Naive thymus-derived CD4-positive, alpha-beta T cell (primary cell): ENCODE results near the gene CCDC85C. TPM values are rescaled to one million over a fixed set of nuclear protein-coding genes. Genes with fewer than 3 reads are reported as not detected.

Experiments
- ATAC-seq: fragments of 150-1000 bp; cut with Tn5 transposase; 2 replicates; pipeline ENCODE4 v1.10.0; 2021; ENCODE audit warnings: mild to moderate bottlenecking, moderate library complexity
- CTCF ChIA-PET: fragments of 350-600 bp; sonication (Branson Sonifier 250); formaldehyde crosslinking; loops from one replicate; lab custom pipeline; 2021; ENCODE audit warnings: antibody characterized with exemption; lab: Charles Lee
- POLR2A ChIA-PET: fragments of 350-600 bp; sonication (Branson Sonifier 250); formaldehyde crosslinking; loops from one replicate; lab custom pipeline; 2021; ENCODE audit warnings: antibody characterized with exemption, inconsistent platforms; lab: Charles Lee
- DNase-seq, 9 donors: peaks; one replicate each; pipeline versions ENCODE4 v3.0.0 to v3.0.0-alpha.2; 2020 to 2022; ENCODE audit warnings: mixed read lengths in 1 of 9
- H3K27ac ChIP-seq: one replicate; pipeline ENCODE4 v1.7.0; 2013; ENCODE audit warnings: mild to moderate bottlenecking, low read depth, low read length, moderate library complexity
- H3K27me3 ChIP-seq, 2 donors: one replicate each; pipeline ENCODE4 v1.7.0; 2013; ENCODE audit warnings: low read length in 2 of 2, mild to moderate bottlenecking in 2 of 2, moderate library complexity in 2 of 2; ENCODE audit not compliant: control insufficient read depth in 2 of 2, insufficient read depth in 2 of 2
- H3K36me3 ChIP-seq, 3 experiments: 1 replicate in 2 of 3; 2 replicates in 1 of 3; pipeline ENCODE4 v1.7.0; 2013; ENCODE audit warnings: low read length in 3 of 3, mild to moderate bottlenecking in 3 of 3, moderate library complexity in 1 of 3; ENCODE audit not compliant: insufficient read depth in 3 of 3, control insufficient read depth in 2 of 3
- H3K4me1 ChIP-seq, 2 donors: one replicate each; pipeline ENCODE4 v1.7.0; 2013; ENCODE audit warnings: low read length in 2 of 2, mild to moderate bottlenecking in 2 of 2, moderate library complexity in 1 of 2; ENCODE audit not compliant: control insufficient read depth in 2 of 2, insufficient read depth in 2 of 2
- H3K4me3 ChIP-seq: 2 replicates; pipeline ENCODE4 v1.7.0; 2013; ENCODE audit warnings: mild to moderate bottlenecking, low read length
- H3K9me3 ChIP-seq, 3 experiments: 1 replicate in 2 of 3; 2 replicates in 1 of 3; pipeline ENCODE4 v1.7.0; 2013; ENCODE audit warnings: low read length in 3 of 3; ENCODE audit not compliant: control insufficient read depth in 2 of 3
- H3K27ac Mint-ChIP-seq, 9 donors: one replicate each; pipeline ENCODE4 v1.8.0; 2020 to 2022; ENCODE audit warnings: mixed read lengths in 9 of 9, mild to moderate bottlenecking in 8 of 9, moderate library complexity in 5 of 9, inconsistent platforms in 2 of 9
- H3K27me3 Mint-ChIP-seq, 5 donors: one replicate each; pipeline ENCODE4 v1.8.0; 2021 to 2022; ENCODE audit warnings: mixed read lengths in 5 of 5, mild to moderate bottlenecking in 1 of 5
- H3K36me3 Mint-ChIP-seq, 5 donors: one replicate each; pipeline ENCODE4 v1.8.0; 2020 to 2022; ENCODE audit warnings: mixed read lengths in 5 of 5, mild to moderate bottlenecking in 3 of 5, inconsistent platforms in 1 of 5
- H3K4me1 Mint-ChIP-seq, 7 donors: one replicate each; pipeline ENCODE4 v1.8.0; 2020 to 2022; ENCODE audit warnings: mixed read lengths in 7 of 7, mild to moderate bottlenecking in 3 of 7, inconsistent platforms in 1 of 7
- H3K4me3 Mint-ChIP-seq, 10 donors: one replicate each; pipeline ENCODE4 v1.8.0; 2020 to 2022; ENCODE audit warnings: mild to moderate bottlenecking in 10 of 10, mixed read lengths in 10 of 10, moderate library complexity in 6 of 10, inconsistent platforms in 2 of 10
- H3K9me3 Mint-ChIP-seq, 11 donors: one replicate each; pipeline ENCODE4 v1.8.0; 2020 to 2022; ENCODE audit warnings: mixed read lengths in 11 of 11, mild to moderate bottlenecking in 4 of 11, inconsistent platforms in 1 of 11, moderate library complexity in 1 of 11
- intact Hi-C, 2 donors: fragments of 100-400 bp; cut with micrococcal nuclease; formaldehyde crosslinking; loops; one replicate each; pipeline ENCODE4 v1.15.1; 2023
- polyA plus RNA-seq, 2 donors: library from polyadenylated mRNA; unstranded; fragments of 300-500 nt; fragmentation: Illumina TruSeq; gene quantifications; one replicate each; pipeline ENCODE4 v1.2.3, GENCODE V29; 2021
- total RNA-seq, 6 experiments: library from RNA in 5 of 6; stranded (reverse) in 5 of 6; gene quantifications; 1 replicate in 5 of 6; 2 replicates in 1 of 6; pipeline ENCODE4 v1.2.3 and lab custom pipeline; 2021 to 2026

CCDC85C gene
- total and polyA plus RNA-seq, 7 experiments from 2014 or later = 0.76 to 9.9 (median 7.8) TPM

DNA sequence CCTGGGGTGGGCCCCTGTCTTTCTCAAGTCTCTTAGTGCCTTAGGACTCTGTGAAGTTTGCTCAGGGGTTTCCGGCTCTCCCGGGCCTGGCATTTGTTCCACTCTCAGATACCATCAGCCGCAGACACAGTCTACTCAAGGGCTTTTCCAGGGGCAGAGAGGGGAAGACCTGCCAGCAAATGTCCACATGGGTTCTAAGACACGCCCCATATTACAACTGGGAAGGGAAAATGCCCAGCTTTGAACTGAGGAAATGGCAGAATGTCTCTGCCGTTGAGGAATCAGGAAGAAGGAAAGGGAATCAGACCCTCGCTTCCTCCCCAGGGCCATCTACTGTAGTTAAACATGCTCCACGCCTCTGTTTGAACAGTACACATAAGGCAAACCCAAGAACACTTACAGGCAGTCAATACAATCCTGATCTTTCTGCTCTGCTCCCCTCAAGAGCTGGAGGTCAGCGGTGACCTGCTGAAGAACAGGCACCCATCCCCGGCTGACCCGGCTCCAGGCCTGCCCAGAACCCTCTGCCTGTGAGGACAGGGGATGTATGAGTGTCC lies 7.9 kb downstream of the CCDC85C start:
- DNase-seq (no peak), ATAC-seq (no peak)
- peaks cover 0 to 2% (median 0%) of the 10 kb centered on the region in 5 donors for H3K36me3 Mint-ChIP-seq
- H3K4me1 ChIP-seq = peaks cover 7 to 13% of the 10 kb centered on the region in 2 donors
- H3K27me3 ChIP-seq = no peaks in the 10 kb centered on the region
- intact Hi-C loops = no loop called here
- ChIA-PET POLR2A (interaction anchor here (1.6 kb wide), 1 partner anchor 8 kb away, joined by 11 read pairs; the partner anchor contains the start of gene CCDC85C), CTCF (no interaction called here)
- H3K36me3 ChIP-seq = no peaks in the 10 kb centered on the region
- H3K4me1 Mint-ChIP-seq = peaks cover 16 to 35% (median 26%) of the 10 kb centered on the region in 7 donors
- no peaks in the 10 kb centered on the region for H3K27me3 Mint-ChIP-seq
- peak overlapping the region in 4 of 9 donors; percentile 38 to 70 (median 52) for H3K27ac Mint-ChIP-seq
- no peaks in the 10 kb centered on the region for H3K9me3 ChIP-seq
- H3K9me3 Mint-ChIP-seq = no peaks in the 10 kb centered on the region
- no peak overlapping the region for H3K4me3 Mint-ChIP-seq
- no peak overlapping the region for H3K27ac ChIP-seq
- H3K4me3 ChIP-seq = no peak overlapping the region

DNA sequence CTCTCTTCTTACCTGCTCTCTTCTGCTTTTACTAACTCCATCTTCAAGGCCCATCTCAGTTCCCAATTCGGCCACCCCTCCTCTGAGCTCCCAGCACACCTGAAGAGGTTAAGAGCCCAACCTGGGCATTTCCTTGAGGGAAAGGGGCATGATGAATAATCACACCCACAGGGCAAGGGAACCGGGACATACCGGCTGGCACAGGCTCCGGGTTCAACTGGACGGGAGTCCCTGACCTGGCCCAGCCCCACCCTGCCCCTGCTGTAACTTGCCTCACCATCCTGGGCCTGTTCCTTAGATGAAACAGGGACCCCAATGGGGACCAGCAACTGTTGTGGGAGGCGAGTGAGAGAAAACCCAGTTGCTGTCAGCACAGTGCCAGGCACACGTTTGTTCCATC lies 8.5 kb downstream of the CCDC85C start:
- Mint-ChIP-seq H3K36me3 (peaks cover 0 to 2% (median 0%) of the 10 kb centered on the region in 5 donors), H3K4me1 (peaks cover 16 to 29% (median 21%) of the 10 kb centered on the region in 7 donors), H3K4me3 (peak overlapping the region in 6 of 10 donors; percentile 16 to 76 (median 58)), H3K9me3 (no peaks in the 10 kb centered on the region), H3K27ac (peak overlapping the region in 6 of 9 donors; percentile 25 to 82 (median 56)), H3K27me3 (no peaks in the 10 kb centered on the region)
- ATAC-seq (no peak), DNase-seq (no peak)
- no peaks in the 10 kb centered on the region for H3K36me3 ChIP-seq
- POLR2A ChIA-PET = interaction anchor here (1.6 kb wide), 1 partner anchor 8 kb away, joined by 11 read pairs; the partner anchor contains the start of gene CCDC85C
- intact Hi-C loops = no loop called here
- peaks cover 7 to 13% of the 10 kb centered on the region in 2 donors for H3K4me1 ChIP-seq
- no peaks in the 10 kb centered on the region for H3K9me3 ChIP-seq
- CTCF ChIA-PET = no interaction called here
- no peak overlapping the region for H3K27ac ChIP-seq
- peak overlapping the region; percentile 46 for H3K4me3 ChIP-seq
- H3K27me3 ChIP-seq = no peaks in the 10 kb centered on the region

DNA sequence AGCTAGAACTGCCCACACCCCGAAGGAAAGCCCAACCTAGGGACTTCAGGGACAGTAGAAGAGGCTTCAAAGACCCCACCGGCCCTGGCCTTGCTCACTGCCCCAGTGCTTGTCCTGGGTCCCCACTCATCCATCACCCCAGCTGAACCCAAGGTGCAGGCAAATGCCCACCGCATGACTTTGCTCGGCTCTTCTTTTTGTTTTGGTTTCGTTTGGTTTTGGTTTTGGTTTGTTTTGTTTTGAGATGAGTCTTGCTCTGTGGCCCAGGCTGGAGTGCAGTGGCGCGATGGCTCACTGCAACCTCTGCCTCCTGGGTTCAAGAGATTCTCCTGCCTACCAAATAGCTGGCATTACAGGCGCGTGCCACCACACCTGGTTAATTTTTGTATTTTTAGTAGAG lies 9.0 kb downstream of the CCDC85C start:
- POLR2A ChIA-PET = interaction anchor here (0.6 to 1.6 kb wide), 4 partner anchors 9 to 505 kb away, joined by 3 to 11 read pairs (median 3); partner anchors contain the start of gene CCDC85C
- Histone ChIP-seq H3K4me3 (peak overlapping the region; percentile 46), H3K27me3 (no peaks in the 10 kb centered on the region), H3K4me1 (peaks cover 7 to 13% of the 10 kb centered on the region in 2 donors), H3K36me3 (no peaks in the 10 kb centered on the region), H3K27ac (no peak overlapping the region), H3K9me3 (no peaks in the 10 kb centered on the region)
- H3K4me3 Mint-ChIP-seq = peak overlapping the region; percentile 6 to 76 (median 30)
- CTCF ChIA-PET = interaction anchor here (1.0 kb wide), 1 partner anchor 51 kb away, joined by 4 read pairs; no protein-coding TSS in a partner anchor
- intact Hi-C loops = no loop called here
- no peaks in the 10 kb centered on the region for H3K9me3 Mint-ChIP-seq
- peaks cover 13 to 26% (median 17%) of the 10 kb centered on the region in 7 donors for H3K4me1 Mint-ChIP-seq
- no peaks in the 10 kb centered on the region for H3K27me3 Mint-ChIP-seq
- DNase-seq (peak in 1 of 9 donors; percentile 29), ATAC-seq (peak; percentile 58)
- peaks cover 0 to 2% (median 0%) of the 10 kb centered on the region in 5 donors for H3K36me3 Mint-ChIP-seq
- H3K27ac Mint-ChIP-seq = peak overlapping the region in 8 of 9 donors; percentile 29 to 86 (median 76)

DNA sequence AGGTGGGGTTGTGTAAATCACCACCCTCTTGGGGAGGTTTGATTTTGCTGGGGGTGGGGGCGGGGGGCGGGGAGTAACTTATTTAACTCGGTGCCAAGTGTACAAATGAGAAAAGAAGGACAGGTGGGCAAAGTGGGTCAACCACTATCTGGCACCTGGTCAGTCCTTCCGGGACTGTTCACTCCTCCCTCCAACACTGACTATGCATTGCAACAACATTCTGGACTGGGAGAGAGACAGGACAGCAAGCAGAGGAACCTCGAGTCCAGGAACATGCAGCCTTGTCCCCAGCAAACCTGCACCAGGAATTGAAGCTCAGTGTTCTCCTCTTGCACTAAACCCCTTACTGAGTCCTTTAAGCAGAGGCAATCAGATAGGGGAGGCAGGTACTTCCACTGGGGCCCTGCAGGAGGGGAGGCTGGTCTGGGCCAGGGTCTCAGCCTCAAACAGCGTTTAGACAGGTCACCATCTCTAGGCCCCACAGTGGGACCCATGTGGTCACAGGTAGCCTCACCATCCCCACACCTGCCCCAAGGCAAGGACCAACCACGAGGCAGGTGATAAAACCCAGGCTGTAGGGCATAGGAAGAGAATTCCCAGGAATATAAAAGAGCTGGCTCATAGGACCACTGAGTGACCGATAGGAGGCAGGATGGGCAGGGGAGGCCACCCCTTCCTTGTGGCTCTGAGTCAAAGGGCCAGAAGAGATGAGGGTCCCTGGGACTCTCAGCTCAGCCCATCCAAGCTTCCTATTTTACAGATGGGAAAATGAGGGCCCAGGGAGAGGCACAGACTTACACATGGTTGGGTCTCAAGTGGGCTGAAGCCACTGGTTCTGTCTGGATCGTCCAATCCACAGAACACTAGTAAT lies 9.8 kb downstream of the CCDC85C start:
- peak overlapping the region; percentile 46 for H3K4me3 ChIP-seq
- peaks cover 0 to 2% (median 0%) of the 10 kb centered on the region in 5 donors for H3K36me3 Mint-ChIP-seq
- ChIA-PET CTCF (interaction anchor here (1.0 kb wide), 1 partner anchor 51 kb away, joined by 4 read pairs; no protein-coding TSS in a partner anchor), POLR2A (interaction anchor here (0.6 to 1.6 kb wide), 4 partner anchors 10 to 506 kb away, joined by 3 to 11 read pairs (median 3); partner anchors contain the start of gene CCDC85C)
- H3K27me3 ChIP-seq = no peaks in the 10 kb centered on the region
- H3K4me3 Mint-ChIP-seq = peak overlapping the region in 1 of 10 donors; percentile 66
- intact Hi-C loops = no loop called here
- no peak for ATAC-seq
- no peaks in the 10 kb centered on the region for H3K9me3 Mint-ChIP-seq
- peaks cover 16 to 34% (median 22%) of the 10 kb centered on the region in 7 donors for H3K4me1 Mint-ChIP-seq
- no peaks in the 10 kb centered on the region for H3K27me3 Mint-ChIP-seq
- H3K36me3 ChIP-seq = no peaks in the 10 kb centered on the region
- H3K9me3 ChIP-seq = no peaks in the 10 kb centered on the region
- peak overlapping the region in 2 of 9 donors; percentile 63 to 82 for H3K27ac Mint-ChIP-seq
- peaks cover 7 to 13% of the 10 kb centered on the region in 2 donors for H3K4me1 ChIP-seq
- no peak for DNase-seq
- H3K27ac ChIP-seq = no peak overlapping the region

DNA sequence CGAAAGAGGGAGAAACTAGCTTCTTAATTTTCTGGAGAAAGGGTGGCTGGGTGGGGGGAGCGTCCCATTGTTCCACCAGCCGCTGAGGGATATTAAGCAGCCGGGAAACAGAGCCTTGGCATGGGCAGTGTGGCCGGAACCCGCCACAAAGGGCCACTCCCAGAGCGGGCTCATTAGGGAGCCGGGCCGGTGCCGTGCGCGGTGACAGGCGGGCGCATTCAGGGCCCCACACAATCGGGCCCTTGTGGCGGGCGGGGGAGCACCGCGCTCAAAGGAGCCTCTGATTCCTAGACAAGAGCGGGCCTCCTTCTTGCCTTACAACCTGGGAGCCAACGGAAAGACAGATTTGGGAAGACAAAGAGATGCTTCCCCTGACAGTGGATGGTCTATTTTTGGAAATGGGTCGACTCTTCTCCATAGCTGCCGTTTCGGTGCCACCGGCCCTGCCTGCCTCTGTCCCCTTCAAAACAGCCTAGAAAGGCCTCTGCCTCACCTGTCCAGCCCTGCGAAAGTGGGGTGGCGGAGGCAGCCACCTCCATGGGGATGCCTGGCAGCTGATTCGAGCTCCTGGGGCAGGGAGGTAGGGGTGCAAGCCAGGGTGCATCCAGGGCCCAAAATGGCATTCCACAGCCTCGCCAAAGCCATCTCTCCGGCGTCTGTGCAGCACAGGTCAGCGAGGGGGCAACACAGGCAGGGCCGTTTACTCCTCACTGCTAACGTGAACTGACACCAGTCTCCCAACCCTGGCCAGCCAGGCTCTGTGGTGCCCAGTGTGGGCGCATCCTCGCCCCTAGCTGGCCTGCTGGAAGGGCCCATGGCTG lies 10.9 kb downstream of the CCDC85C start:
- Histone ChIP-seq H3K36me3 (no peaks in the 10 kb centered on the region), H3K27me3 (no peaks in the 10 kb centered on the region), H3K4me3 (no peak overlapping the region), H3K27ac (no peak overlapping the region), H3K4me1 (peaks cover 7 to 13% of the 10 kb centered on the region in 2 donors), H3K9me3 (no peaks in the 10 kb centered on the region)
- H3K9me3 Mint-ChIP-seq = no peaks in the 10 kb centered on the region
- ChIA-PET POLR2A (no interaction called here), CTCF (no interaction called here)
- H3K27me3 Mint-ChIP-seq = no peaks in the 10 kb centered on the region
- no peak overlapping the region for H3K4me3 Mint-ChIP-seq
- H3K27ac Mint-ChIP-seq = no peak overlapping the region
- DNase-seq = no peak
- peaks cover 17 to 39% (median 27%) of the 10 kb centered on the region in 7 donors for H3K4me1 Mint-ChIP-seq
- no peak for ATAC-seq
- H3K36me3 Mint-ChIP-seq = peaks cover 0 to 2% (median 0%) of the 10 kb centered on the region in 5 donors
- intact Hi-C loops = no loop called here

DNA sequence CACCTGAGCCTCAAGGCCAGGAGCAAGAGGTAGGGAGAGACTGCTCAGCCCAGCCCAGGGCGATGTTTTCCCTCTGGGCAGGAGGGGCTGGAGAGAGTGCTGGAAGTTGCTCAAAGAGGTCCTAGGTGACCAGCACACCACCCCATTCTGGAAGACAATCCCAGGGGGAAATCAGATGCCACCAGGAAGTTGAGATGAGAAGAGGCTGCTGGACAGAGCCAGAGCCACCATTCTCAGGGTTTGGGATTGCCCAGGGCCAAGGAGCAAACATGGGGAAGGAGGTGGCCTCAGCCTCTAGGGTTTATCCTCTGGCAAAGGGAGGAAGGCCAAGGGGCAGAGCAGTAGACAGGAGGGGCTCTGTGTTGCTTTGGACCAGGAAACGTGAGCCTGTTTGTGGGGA lies 11.6 kb downstream of the CCDC85C start:
- H3K4me1 Mint-ChIP-seq = peaks cover 14 to 35% (median 23%) of the 10 kb centered on the region in 7 donors
- DNase-seq = no peak
- H3K4me3 ChIP-seq = no peak overlapping the region
- H3K27ac ChIP-seq = no peak overlapping the region
- peaks cover 7 to 13% of the 10 kb centered on the region in 2 donors for H3K4me1 ChIP-seq
- CTCF ChIA-PET = no interaction called here
- peaks cover 0 to 2% (median 0%) of the 10 kb centered on the region in 5 donors for H3K36me3 Mint-ChIP-seq
- H3K27ac Mint-ChIP-seq = peak overlapping the region in 1 of 9 donors; percentile 21
- H3K9me3 Mint-ChIP-seq = no peaks in the 10 kb centered on the region
- H3K9me3 ChIP-seq = no peaks in the 10 kb centered on the region
- H3K27me3 Mint-ChIP-seq = no peaks in the 10 kb centered on the region
- no peaks in the 10 kb centered on the region for H3K36me3 ChIP-seq
- ATAC-seq = no peak
- intact Hi-C loops = no loop called here
- no peaks in the 10 kb centered on the region for H3K27me3 ChIP-seq
- H3K4me3 Mint-ChIP-seq = no peak overlapping the region
- POLR2A ChIA-PET = no interaction called here
